GM21786 (cell line): ENCODE data around the gene OXA1L.
"Not testable (repeated sequence)": the region's sequence is repeated elsewhere in the genome, so short reads cannot be mapped to it uniquely, and the experiment has no call there.

Source experiments
- ATAC-seq: cut with Tn5 transposase; IDR thresholded peaks from one replicate; pipeline ENCODE4 v1.9.1; 2021; ENCODE audit not compliant: unreplicated experiment

Gene OXA1L

GRCh38 chr14:22768947-22769346, 2.5 kb downstream of the OXA1L start:
- no peak for ATAC-seq

GRCh38 chr14:22769369-22769768, 2.9 kb downstream of the OXA1L start:
- ATAC-seq = no peak

GRCh38 chr14:22770481-22771187, 4.1 kb downstream of the OXA1L start:
- no peak for ATAC-seq

GRCh38 chr14:22772725-22773124, 6.2 kb downstream of the OXA1L start:
- ATAC-seq = no peak

- ATAC-seq = no peak
Observed at GRCh38 chr14:22773162-22774010, 6.9 kb downstream of the OXA1L start.

- ATAC-seq = no peak
Observed at GRCh38 chr14:22774011-22774706, 7.7 kb downstream of the OXA1L start.

- no peak for ATAC-seq
Observed at GRCh38 chr14:22776215-22776614, 9.7 kb downstream of the OXA1L start.

GRCh38 chr14:22776849-22777248, 10.4 kb downstream of the OXA1L start:
- ATAC-seq = not testable (repeated sequence)

GRCh38 chr14:22778084-22778483, 11.6 kb downstream of the OXA1L start:
- ATAC-seq = no peak

- ATAC-seq = no peak
Observed at GRCh38 chr14:22780105-22780679, 13.7 kb downstream of the OXA1L start.

- ATAC-seq = no peak
Observed at GRCh38 chr14:22780941-22781300, 14.4 kb downstream of the OXA1L start.

GRCh38 chr14:22781301-22781991, 15.0 kb downstream of the OXA1L start:
- no peak for ATAC-seq

- ATAC-seq = no peak
Observed at GRCh38 chr14:22786685-22787084, 20.2 kb downstream of the OXA1L start.

- no peak for ATAC-seq
Observed at GRCh38 chr14:22791301-22791700, 24.8 kb downstream of the OXA1L start.

GRCh38 chr14:22792158-22792557, 25.7 kb downstream of the OXA1L start:
- no peak for ATAC-seq

GRCh38 chr14:22793550-22793949, 27.1 kb downstream of the OXA1L start:
- ATAC-seq = not testable (repeated sequence)

- ATAC-seq = no peak
Observed at GRCh38 chr14:22793976-22794375, 27.5 kb downstream of the OXA1L start.

- ATAC-seq = peak; percentile 41
Observed at GRCh38 chr14:22794551-22794951, 28.1 kb downstream of the OXA1L start.

- ATAC-seq = peak; percentile 65
Observed at GRCh38 chr14:22796087-22796707, 29.7 kb downstream of the OXA1L start.
